ENCODE measurements around the gene ATRIP. TPM values are rescaled to one million over a fixed set of nuclear protein-coding genes. Genes with fewer than 3 reads are reported as not detected.

ATRIP gene
- polyA plus RNA-seq, 2 of the 4 experiments (the other 2 are of a cell fraction): 6.1 to 9.4 TPM

- TF ChIP-seq NFE2L2 (conservative IDR thresholded peaks at IDR 0.05; ENCODE audit: low read length) (no peak), JUNB (IDR thresholded peaks at IDR 0.05) (no peak), CBX8 (IDR thresholded peaks at IDR 0.05) (no peak), CBX2 (IDR thresholded peaks at IDR 0.05; ENCODE audit: borderline replicate concordance, low read depth) (no peak), HOXB13 (CRISPR knock-in tag; IDR thresholded peaks at IDR 0.05; ENCODE audit: low read depth) (no peak), MYC (IDR thresholded peaks at IDR 0.05; ENCODE audit: borderline replicate concordance, low read length) (no peak), FOXS1 (CRISPR knock-in tag; IDR thresholded peaks at IDR 0.05) (no peak), PHF8 (IDR thresholded peaks at IDR 0.05; ENCODE audit: borderline replicate concordance, low read depth) (no peak), BCL3 (IDR thresholded peaks at IDR 0.05) (no peak), PBX3 (IDR thresholded peaks at IDR 0.05) (no peak), JUN (IDR thresholded peaks at IDR 0.05) (no peak), ZNF302 (CRISPR knock-in tag; IDR thresholded peaks at IDR 0.05) (no peak), ZFP36 (IDR thresholded peaks at IDR 0.05; ENCODE audit: borderline replicate concordance, partially characterized antibody) (no peak), RAD21 (conservative IDR thresholded peaks at IDR 0.05 in 1 of 2, IDR thresholded peaks at IDR 0.05 in 1 of 2) (no peak), ELK1 (IDR thresholded peaks at IDR 0.05; ENCODE audit: low read depth, low read length) (no peak), CHD2 (IDR thresholded peaks at IDR 0.05; ENCODE audit: low read length, partially characterized antibody) (no peak), NPAS2 (CRISPR knock-in tag; IDR thresholded peaks at IDR 0.05; ENCODE audit: borderline replicate concordance) (no peak), RNF2 (IDR thresholded peaks at IDR 0.05; ENCODE audit: borderline replicate concordance, low read depth) (no peak)
- FAIRE-seq: no peak
- Histone ChIP-seq H3K4me1 (peaks cover 44% of the 10 kb centered on the region), H3K4me2 (peak overlapping the region; percentile 79), H3K9me3 (no peaks in the 10 kb centered on the region), H3K4me3 (no peak overlapping the region), H3K27ac (peak overlapping the region in 1 of 2 experiments; percentile 100; a peak in 1 of 6 replicates)
- POLR2A ChIA-PET: no interaction called here
- CTCF ChIA-PET: interaction anchor here (1.8 to 31.5 kb wide), 3 partner anchors 4 to 153 kb away, joined by 4 to 488 read pairs (median 488); partner anchors contain the start of gene PLXNB1
- 75% methylated on average over 7 of the region's 8 CpGs for WGBS (ENCODE audit: missing lambda C conversion rate)
- no peak for ATAC-seq
- no peak for DNase-seq (ENCODE audit: low read depth in 1 of 2, low spot score in 1 of 2)
Observed at GRCh38 chr3:48426944-48427629, 19.4 kb upstream of the ATRIP start.

GRCh38 chr3:48427630-48427962 lies 18.9 kb upstream of the ATRIP start:
- Histone ChIP-seq H3K27ac (peak overlapping the region in 1 of 2 experiments; percentile 100; a peak in 3 of 6 replicates), H3K4me1 (peaks cover 49% of the 10 kb centered on the region), H3K9me3 (no peaks in the 10 kb centered on the region), H3K4me3 (no peak overlapping the region), H3K4me2 (peak overlapping the region; percentile 79)
- ATAC-seq: no peak
- DNase-seq (ENCODE audit: low read depth in 1 of 2, low spot score in 1 of 2): no peak
- WGBS (ENCODE audit: missing lambda C conversion rate): 94% methylated on average over 9 of the region's 9 CpGs
- ChIA-PET POLR2A (no interaction called here), CTCF (interaction anchor here (13.6 to 31.5 kb wide), 2 partner anchors 4 to 14 kb away, joined by 488 read pairs; partner anchors contain the start of gene PLXNB1)
- FAIRE-seq: no peak
- no peak for TF ChIP-seq ATOH8 (CRISPR knock-in tag; IDR thresholded peaks at IDR 0.05; ENCODE audit: low read depth)
- no peak for TF ChIP-seq CHD2 (IDR thresholded peaks at IDR 0.05; ENCODE audit: low read length, partially characterized antibody)
- no peak for TF ChIP-seq REST (IDR thresholded peaks at IDR 0.05)
- TF ChIP-seq RNF2 (IDR thresholded peaks at IDR 0.05; ENCODE audit: borderline replicate concordance, low read depth): no peak
- TF ChIP-seq NFE2L2 (conservative IDR thresholded peaks at IDR 0.05; ENCODE audit: low read length): no peak
- TF ChIP-seq SMC3 (IDR thresholded peaks at IDR 0.05): no peak
- TF ChIP-seq ZC3H11A (IDR thresholded peaks at IDR 0.05): no peak
- TF ChIP-seq ZFP36 (IDR thresholded peaks at IDR 0.05; ENCODE audit: borderline replicate concordance, partially characterized antibody): no peak
- no peak for TF ChIP-seq KDM5A (IDR thresholded peaks at IDR 0.05)
- TF ChIP-seq E2F6 (IDR thresholded peaks at IDR 0.05; ENCODE audit: borderline replicate concordance, low read depth): no peak
- TF ChIP-seq RARB (CRISPR knock-in tag; IDR thresholded peaks at IDR 0.05): no peak
- no peak for TF ChIP-seq RAD21 (conservative IDR thresholded peaks at IDR 0.05 in 1 of 2, IDR thresholded peaks at IDR 0.05 in 1 of 2)
- no peak for TF ChIP-seq EHF (CRISPR knock-in tag; IDR thresholded peaks at IDR 0.05)
- no peak for TF ChIP-seq POLR2AphosphoS2 (conservative IDR thresholded peaks at IDR 0.05; ENCODE audit: low read length)

Measured in A549 (cell line).